ENCODE results near the gene FSTL5. TPM values are rescaled to one million over a fixed set of nuclear protein-coding genes. Genes with fewer than 3 reads are reported as not detected.

Gene FSTL5
- total and polyA plus RNA-seq, 2 of the 8 experiments (the other 6 are each of a cell fraction or from before 2014, with no cell fraction given) = 0.09 to 0.32 TPM

DNA sequence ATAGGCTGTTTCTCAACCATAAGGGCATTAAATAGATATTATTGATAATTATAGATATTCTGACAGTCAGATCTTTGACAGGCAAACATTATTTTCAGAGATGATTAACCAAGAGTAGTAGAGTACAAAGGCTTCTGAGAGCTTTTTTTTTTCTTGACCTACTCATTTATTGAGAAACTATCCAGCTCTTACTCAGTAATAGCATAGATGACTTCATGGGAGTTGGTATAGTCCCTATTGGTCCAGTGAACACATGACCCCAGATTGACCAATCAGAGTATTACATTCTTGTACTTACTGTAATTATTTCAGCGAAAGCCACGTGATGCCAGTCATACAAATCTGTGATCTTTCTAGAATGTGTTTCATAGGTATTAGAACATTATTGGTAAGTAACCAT lies 508.7 kb downstream of the FSTL5 start:
- Histone ChIP-seq H2BK15ac (ENCODE audit: low read length) (no peak overlapping the region), H3K4me3 (ENCODE audit: extremely low read depth in 1 of 4, insufficient read depth in 2 of 4, low read depth in 3 of 4, low read length in 4 of 4) (no peak overlapping the region), H3K4me2 (ENCODE audit: insufficient read depth in 1 of 2, low read depth in 2 of 2, low read length in 2 of 2) (no peak overlapping the region), H3K27ac (ENCODE audit: low read depth, low read length) (no peak overlapping the region), H3K9ac (replicated peaks in 1 of 4; ENCODE audit: extremely low read depth in 1 of 4, low read depth in 3 of 4, low read length in 3 of 4) (no peak overlapping the region), H3K23ac (ENCODE audit: insufficient read length) (no peak overlapping the region), H3K36me3 (ENCODE audit: control insufficient read depth in 2 of 4, insufficient read depth in 4 of 4, low read length in 3 of 4) (no peaks in the 10 kb centered on the region), H4K8ac (ENCODE audit: extremely low read depth, insufficient read depth, low read length) (no peak overlapping the region), H3K9me3 (ENCODE audit: insufficient read depth in 2 of 2, low read depth in 1 of 2, low read length in 1 of 2) (no peaks in the 10 kb centered on the region), H4K91ac (replicated peaks; ENCODE audit: insufficient read length, low read length) (no peak overlapping the region), H2AFZ (ENCODE audit: low read length) (no peak overlapping the region), H2BK12ac (ENCODE audit: low read depth, low read length) (no peak overlapping the region), H4K20me1 (replicated peaks in 1 of 2; ENCODE audit: control insufficient read depth in 1 of 2, insufficient read depth in 2 of 2, low read length in 2 of 2) (no peaks in the 10 kb centered on the region), H2BK120ac (replicated peaks; ENCODE audit: low read depth, low read length) (no peak overlapping the region), H3K23me2 (ENCODE audit: low read depth, low read length) (no peaks in the 10 kb centered on the region), H3K79me2 (ENCODE audit: control insufficient read depth in 1 of 2, insufficient read depth in 2 of 2, low read length in 2 of 2) (no peaks in the 10 kb centered on the region), H3K27me3 (replicated peaks in 1 of 4; ENCODE audit: control insufficient read depth in 3 of 4, extremely low read depth in 1 of 4, insufficient read depth in 3 of 4, low read length in 3 of 4) (no peaks in the 10 kb centered on the region), H3K4me1 (replicated peaks in 1 of 4; ENCODE audit: control insufficient read depth in 3 of 4, insufficient read depth in 4 of 4, low read length in 3 of 4) (no peaks in the 10 kb centered on the region), H3K14ac (ENCODE audit: insufficient read length) (no peak overlapping the region), H2BK20ac (ENCODE audit: low read length) (no peak overlapping the region), H3K4ac (replicated peaks; ENCODE audit: insufficient read length, low read depth, low read length) (no peak overlapping the region), H3K18ac (ENCODE audit: extremely low read depth, low read length) (no peak overlapping the region), H3K79me1 (ENCODE audit: low read depth, low read length) (no peaks in the 10 kb centered on the region), H2BK5ac (ENCODE audit: low read depth, low read length) (no peak overlapping the region), H3K56ac (replicated peaks; ENCODE audit: insufficient read length, low read depth, low read length) (no peak overlapping the region), H2AK5ac (ENCODE audit: low read depth, low read length) (no peak overlapping the region), H4K5ac (ENCODE audit: insufficient read length, low read depth, low read length) (no peak overlapping the region)
- FAIRE-seq (no peak), DNase-seq (ENCODE audit: low read depth in 1 of 2, low spot score in 2 of 2) (no peak)
- ChIA-PET CTCF (ENCODE audit: partially characterized antibody) (no interaction called here), POLR2A (ENCODE audit: partially characterized antibody) (no interaction called here)
- WGBS, 2 experiments (ENCODE audit: extremely low coverage in 1 of 2, insufficient coverage in 1 of 2, insufficient read length in 1 of 2, insufficient replicate concordance in 2 of 2, low coverage in 1 of 2, low lambda C conversion rate in 2 of 2, missing lambda C conversion rate in 1 of 2) = 93% methylated on average over 2 of the region's 2 CpGs; no CpG with 5 or more reads in 1 of the 2 experiments
- no peak for TF ChIP-seq HDAC6 (IDR thresholded peaks at IDR 0.05; ENCODE audit: low read depth, low read length)
- TF ChIP-seq TAF7 (optimal IDR thresholded peaks at IDR 0.05; ENCODE audit: borderline replicate concordance, low read depth, low read length) = no peak
- no peak for TF ChIP-seq ASH2L (IDR thresholded peaks at IDR 0.05; ENCODE audit: low read length)
- TF ChIP-seq BCL11A (IDR thresholded peaks at IDR 0.05; ENCODE audit: low read depth in 2 of 2, low read length in 2 of 2) = no peak
- no peak for TF ChIP-seq TAF1 (IDR thresholded peaks at IDR 0.05; ENCODE audit: low read depth, low read length)
- no peak for TF ChIP-seq EZH2 (IDR thresholded peaks at IDR 0.05; ENCODE audit: low read depth, low read length, severe bottlenecking)
- no peak for TF ChIP-seq SUZ12 (IDR thresholded peaks at IDR 0.05; ENCODE audit: low read length)
- TF ChIP-seq, protein P1, sequence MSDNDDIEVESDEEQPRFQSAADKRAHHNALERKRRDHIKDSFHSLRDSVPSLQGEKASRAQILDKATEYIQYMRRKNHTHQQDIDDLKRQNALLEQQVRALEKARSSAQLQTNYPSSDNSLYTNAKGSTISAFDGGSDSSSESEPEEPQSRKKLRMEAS (IDR thresholded peaks at IDR 0.05) = no peak
- no peak for TF ChIP-seq BRCA1 (IDR thresholded peaks at IDR 0.05; ENCODE audit: low read depth, low read length)
- TF ChIP-seq NRF1 (IDR thresholded peaks at IDR 0.05; ENCODE audit: low read depth, low read length) = no peak
- no peak for TF ChIP-seq RAD21 (IDR thresholded peaks at IDR 0.05 in 1 of 2, conservative IDR thresholded peaks at IDR 0.05 in 1 of 2; ENCODE audit: low read depth in 2 of 2, low read length in 2 of 2)
- no peak for TF ChIP-seq GTF2F1 (IDR thresholded peaks at IDR 0.05; ENCODE audit: borderline replicate concordance, low read depth, low read length)
- no peak for TF ChIP-seq RNF2 (IDR thresholded peaks at IDR 0.05; ENCODE audit: borderline replicate concordance, low read depth, low read length, missing control alignments, poor library complexity, severe bottlenecking)

Data from H1 (cell line).